ENCODE results near the gene CEP250.
"Not testable (repeated sequence)": the region's sequence is repeated elsewhere in the genome, so short reads cannot be mapped to it uniquely, and the experiment has no call there.

Gene CEP250

DNA sequence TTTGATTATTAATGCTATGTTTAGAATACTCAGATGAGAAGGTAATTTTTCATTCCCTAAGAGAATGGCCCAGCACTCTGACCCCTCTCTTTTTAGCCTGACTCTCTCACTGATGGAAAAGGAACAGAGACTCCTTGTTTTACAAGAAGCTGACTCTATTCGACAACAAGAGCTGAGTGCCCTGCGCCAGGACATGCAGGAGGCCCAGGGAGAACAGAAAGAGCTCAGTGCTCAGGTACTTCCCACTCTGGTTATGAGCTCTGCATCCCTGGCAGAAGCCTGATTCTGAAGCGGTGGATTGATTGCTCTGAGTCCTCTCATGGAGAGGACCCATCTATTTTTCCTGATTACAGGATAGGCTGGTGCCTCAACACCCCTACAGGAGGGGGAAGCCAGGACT is 41.1 kb downstream of the CEP250 start:
- DNase-seq: no peak

DNA sequence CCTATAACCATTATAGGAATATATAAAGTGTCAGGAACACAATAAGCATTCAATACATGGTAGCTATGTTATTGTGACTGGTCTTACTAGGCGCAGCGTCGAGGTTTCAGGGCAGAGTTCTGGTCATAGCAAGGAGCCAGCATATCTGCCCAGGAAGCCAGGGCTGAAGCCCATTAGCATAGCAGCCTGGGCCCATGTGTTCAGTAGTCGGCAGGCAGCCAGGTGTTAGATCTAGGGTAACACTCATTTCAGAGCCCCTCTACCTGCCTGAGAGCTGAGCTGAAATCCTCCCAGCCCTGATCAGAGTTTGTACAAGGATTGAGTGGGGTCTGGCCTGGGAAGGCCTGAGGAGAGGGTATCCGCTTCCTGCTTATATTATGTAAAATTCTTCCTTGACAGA is 41.9 kb downstream of the CEP250 start:
- DNase-seq: no peak

DNA sequence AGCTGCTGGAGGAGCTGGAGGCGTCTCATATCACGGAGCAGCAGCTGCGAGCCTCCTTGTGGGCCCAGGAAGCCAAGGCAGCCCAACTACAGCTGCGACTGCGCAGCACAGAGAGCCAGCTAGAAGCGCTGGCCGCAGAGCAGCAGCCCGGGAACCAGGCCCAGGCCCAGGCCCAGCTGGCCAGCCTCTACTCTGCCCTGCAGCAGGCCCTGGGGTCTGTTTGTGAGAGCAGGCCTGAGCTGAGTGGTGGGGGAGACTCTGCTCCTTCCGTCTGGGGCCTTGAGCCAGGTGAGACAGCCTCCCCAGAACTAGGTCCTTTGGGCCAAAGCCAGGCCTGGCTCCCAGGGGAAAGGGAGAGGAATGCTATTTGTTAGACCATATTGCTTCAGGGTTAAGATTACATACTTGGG is 42.4 kb downstream of the CEP250 start:
- no peak for DNase-seq

DNA sequence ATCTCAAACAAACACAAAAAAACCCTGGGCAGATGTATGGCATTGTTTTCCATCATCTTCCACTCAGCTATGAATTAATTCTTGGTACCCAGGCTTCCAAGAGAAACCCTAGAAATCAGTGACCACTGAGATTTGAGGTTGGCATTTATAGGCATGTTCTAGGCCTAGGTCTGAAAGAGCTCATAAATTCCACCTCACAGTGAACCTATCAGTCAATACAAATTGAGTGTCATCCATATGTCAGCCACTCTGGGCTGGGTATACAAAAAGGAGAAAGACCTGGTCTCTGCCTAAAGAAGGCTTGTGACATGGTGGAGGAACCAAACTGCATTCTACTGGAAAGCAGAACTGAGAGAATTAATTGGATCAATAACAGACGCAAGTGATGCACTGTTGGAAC is 43.9 kb downstream of the CEP250 start:
- DNase-seq: no peak

DNA sequence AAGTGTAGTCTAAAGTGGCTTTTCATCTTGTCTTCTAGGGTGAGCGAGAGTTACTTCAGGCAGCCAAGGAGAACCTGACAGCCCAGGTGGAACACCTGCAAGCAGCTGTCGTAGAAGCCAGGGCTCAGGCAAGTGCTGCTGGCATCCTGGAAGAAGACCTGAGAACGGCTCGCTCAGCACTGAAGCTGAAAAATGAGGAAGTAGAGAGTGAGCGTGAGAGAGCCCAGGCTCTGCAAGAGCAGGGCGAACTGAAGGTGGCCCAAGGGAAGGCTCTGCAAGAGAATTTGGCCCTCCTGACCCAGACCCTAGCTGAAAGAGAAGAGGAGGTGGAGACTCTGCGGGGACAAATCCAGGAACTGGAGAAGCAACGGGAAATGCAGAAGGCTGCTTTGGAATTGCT is 47.0 kb downstream of the CEP250 start:
- DNase-seq: no peak

DNA sequence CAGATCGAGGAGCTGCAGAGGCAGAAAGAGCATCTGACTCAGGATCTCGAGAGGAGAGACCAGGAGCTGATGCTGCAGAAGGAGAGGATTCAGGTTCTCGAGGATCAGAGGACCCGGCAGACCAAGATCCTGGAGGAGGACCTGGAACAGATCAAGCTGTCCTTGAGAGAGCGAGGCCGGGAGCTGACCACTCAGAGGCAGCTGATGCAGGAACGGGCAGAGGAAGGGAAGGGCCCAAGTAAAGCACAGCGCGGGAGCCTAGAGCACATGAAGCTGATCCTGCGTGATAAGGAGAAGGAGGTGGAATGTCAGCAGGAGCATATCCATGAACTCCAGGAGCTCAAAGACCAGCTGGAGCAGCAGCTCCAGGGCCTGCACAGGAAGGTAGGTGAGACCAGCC is 47.9 kb downstream of the CEP250 start:
- DNase-seq: no peak

DNA sequence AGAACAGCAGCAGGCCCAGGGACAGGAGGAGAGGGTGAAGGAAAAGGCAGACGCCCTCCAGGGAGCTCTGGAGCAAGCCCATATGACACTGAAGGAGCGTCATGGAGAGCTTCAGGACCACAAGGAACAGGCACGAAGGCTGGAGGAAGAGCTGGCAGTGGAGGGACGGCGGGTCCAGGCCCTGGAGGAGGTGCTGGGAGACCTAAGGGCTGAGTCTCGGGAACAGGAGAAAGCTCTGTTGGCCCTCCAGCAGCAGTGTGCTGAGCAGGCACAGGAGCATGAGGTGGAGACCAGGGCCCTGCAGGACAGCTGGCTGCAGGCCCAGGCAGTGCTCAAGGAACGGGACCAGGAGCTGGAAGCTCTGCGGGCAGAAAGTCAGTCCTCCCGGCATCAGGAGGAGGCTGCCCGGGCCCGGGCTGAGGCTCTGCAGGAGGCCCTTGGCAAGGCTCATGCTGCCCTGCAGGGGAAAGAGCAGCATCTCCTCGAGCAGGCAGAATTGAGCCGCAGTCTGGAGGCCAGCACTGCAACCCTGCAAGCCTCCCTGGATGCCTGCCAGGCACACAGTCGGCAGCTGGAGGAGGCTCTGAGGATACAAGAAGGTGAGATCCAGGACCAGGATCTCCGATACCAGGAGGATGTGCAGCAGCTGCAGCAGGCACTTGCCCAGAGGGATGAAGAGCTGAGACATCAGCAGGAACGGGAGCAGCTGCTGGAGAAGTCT is 48.6 kb downstream of the CEP250 start:
- DNase-seq: no peak

DNA sequence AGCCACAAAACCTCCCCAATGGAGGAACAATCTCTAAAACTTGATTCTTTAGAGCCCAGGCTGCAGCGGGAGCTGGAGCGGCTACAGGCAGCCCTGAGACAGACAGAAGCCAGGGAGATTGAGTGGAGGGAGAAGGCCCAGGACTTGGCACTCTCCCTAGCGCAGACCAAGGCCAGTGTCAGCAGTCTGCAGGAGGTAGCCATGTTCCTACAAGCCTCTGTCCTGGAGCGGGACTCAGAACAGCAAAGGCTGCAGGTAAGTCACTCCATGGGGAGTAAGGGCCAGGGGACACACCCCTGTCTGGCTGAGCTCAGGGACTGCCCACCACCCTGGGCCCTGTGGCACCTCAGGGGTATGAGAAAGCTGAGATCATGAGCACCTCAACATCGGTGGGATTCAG is 49.4 kb downstream of the CEP250 start:
- DNase-seq: no peak

DNA sequence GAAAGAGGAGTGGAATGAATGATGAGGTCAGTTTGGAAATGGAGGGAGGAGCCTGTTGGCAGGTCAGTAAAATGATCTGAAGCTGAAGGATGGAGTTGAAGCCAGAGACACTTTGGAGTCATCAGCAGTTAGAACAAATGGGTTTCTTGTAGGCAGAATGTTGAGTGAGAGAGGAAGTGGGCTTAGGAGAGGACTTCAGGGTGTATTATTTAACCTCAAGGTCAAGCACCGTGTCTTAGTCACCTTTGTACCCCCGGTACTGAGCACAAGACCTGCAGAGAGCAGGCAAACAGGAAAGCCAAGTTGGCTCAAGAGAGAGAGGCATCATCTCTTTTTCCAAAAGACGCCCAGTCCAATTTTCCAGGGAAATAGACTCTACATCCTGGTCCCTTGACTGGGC is 50.8 kb downstream of the CEP250 start:
- no peak for DNase-seq

DNA sequence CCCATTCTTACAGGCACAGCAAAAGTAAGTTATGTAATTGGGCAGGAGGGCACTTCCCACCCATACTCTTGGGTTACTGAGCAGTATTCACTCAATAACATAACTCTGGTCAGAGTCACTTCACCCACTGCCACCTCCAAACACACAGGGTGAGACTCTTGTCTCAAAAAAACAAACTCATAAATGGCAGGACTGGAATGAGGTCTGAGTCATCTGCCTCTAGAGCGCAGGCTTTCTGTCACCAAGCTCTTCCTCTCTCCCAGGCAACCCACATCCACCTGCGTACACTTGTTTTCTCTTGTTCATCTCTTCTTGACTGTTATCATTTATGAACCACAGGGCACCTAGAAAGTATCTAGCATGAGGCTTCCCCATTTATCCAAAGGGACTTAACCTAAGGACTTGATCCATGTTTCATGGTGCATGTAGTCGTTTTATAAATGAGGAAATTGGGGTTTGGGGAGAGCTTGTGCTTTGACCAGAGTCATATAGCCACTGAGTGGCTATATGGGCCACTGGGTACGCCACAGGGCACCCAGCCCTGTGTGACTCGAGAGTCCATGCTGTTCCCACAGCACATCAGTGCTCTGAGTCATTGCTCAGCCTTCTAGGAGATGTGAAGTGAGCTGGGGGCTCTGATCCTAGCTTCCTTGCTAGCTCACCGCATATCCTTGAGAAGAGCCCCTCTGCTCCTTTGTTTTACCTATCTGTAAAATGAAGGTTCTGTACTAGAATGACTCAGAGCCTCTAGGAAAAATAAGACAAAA is 51.7 kb downstream of the CEP250 start:
- no peak for DNase-seq

DNA sequence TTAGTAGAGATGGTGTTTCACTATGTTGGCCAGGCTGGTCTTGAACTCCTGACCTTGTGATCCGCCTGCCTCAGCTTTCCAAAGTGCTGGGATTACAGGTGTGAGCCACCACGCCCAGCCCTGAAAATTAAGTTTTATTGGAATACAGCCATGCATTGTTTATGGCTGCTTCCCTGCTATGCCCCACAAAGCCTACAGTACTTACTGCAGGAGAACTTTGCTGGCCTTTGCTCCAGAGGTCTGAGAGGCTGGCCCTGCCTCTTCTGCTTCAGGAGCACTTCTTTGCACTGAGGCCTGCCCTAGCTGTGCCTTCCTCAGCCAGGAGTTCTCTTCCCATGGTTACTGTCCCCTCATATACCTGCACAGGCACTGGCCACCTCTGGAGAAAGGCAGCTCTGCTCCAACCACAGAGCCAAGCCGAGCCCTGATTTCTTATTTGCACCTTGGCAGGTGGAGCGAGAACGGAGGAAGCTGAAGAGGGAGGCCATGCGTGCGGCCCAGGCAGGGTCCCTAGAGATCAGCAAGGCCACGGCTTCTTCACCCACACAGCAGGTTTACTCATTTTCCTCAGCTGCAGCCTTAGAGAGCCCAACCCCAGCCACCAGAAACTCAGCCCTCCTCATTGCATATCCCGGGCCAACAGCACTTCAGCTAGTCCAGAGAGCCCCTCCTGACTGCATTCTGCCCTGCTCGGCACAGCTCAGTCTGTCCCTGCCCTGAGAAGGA is 53.3 kb downstream of the CEP250 start:
- no peak for DNase-seq

DNA sequence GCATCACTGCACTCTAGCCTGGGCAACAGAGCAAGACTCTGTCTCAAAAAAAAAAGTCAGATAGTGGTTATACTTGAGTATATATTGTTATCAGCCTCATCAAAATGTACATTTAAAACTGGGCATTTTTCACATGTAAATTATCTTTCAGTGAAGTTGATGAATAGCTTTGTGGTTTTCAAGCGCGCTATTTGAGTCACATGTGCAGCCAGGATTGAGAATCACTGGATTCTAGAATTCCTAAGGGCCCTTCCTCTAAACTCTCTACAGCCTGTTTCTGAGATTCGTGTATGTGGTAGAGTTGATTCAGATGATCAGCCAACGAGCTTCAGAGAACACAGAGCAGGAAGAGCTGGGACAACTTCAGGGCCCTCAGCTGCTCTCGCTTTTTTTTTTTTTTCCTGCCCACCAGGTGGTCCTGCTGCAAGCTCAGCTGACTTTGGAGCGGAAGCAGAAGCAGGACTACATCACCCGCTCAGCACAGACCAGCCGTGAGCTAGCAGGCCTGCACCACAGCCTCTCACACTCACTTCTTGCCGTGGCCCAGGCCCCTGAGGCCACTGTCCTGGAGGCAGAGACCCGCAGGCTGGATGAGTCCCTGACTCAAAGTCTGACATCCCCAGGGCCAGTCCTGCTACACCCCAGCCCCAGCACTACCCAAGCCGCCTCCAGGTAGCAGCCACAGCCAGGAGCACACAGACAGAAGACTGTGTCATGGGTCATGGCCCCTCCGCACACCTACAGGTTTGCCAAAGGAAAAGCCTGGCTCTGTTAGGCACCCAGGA is 55.7 kb downstream of the CEP250 start:
- no peak for DNase-seq

DNA sequence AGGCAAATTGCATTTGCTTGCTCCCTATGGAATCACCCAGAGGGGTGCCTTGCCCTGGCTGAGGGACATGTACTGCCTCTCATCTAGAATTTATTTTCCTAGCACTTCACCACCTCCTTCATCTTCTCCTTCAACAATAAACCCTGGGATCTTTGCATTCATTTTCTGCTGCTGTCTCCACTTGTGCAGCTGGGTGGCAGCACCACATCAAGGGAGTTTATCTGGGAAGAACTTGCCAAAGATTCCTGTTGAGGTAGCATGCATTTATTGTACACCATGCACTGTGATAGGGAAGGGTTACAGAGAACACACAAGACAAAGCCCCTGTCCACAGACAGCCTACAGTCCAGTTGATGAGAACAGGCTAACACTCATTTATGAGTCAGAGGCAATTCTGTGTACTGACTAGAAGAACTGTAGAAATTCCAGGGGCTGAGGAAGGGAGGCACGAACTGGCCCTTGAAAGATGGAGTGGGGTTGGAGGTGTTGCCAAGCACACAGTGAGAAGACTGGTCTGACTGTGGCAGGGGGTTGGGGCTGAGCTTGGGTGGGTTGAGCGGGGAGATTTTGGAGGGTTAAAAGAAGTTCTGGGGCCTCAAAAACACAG is 56.5 kb downstream of the CEP250 start:
- DNase-seq: no peak

DNA sequence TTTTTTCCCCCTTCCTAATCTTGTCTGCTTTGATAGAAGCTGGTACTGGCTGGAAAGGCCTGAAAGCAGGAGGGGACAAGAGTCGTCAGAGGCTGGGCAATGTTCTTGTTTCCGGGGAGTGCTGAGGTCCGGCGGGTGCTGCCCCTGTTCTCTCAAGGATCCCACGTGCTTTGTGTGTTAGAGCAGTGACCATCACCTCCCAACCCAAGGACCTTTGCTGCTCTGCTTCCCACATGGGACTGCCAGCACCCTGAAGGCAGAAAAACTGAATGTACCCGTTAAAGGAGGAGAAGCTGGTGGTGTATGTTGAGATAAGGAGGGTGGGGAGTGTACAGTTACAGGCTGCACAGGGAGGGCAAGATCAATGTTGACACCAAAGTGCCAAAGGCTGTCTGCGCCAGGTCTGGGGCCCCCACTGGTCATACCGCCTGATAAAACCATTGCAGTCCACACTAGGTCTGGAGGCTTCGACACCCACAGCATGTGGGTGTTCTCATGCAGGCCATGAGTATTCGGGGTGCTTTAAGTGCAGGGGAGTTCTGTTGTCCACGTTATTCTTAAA is 59.1 kb downstream of the CEP250 start:
- DNase-seq: no peak

DNA sequence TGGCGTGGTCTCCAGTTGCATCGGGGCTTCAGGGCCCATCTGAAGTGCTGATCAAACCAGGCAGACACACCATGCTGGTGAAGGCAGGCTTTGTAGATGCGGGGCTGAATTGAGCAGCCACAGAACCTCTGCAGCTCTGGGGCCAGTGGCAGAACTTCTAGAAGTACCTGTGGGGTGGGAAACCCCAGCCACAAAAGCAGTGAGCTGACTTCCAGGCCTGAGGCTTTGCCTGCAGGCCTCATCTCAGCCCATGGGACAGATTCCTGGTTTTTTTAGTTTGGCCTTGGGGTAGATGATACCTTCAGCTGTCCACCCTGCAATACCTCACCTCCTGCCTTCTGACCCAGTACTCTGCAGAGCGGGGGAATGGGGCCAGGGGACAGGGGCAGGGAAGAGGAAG is 59.9 kb downstream of the CEP250 start:
- DNase-seq: no peak

DNA sequence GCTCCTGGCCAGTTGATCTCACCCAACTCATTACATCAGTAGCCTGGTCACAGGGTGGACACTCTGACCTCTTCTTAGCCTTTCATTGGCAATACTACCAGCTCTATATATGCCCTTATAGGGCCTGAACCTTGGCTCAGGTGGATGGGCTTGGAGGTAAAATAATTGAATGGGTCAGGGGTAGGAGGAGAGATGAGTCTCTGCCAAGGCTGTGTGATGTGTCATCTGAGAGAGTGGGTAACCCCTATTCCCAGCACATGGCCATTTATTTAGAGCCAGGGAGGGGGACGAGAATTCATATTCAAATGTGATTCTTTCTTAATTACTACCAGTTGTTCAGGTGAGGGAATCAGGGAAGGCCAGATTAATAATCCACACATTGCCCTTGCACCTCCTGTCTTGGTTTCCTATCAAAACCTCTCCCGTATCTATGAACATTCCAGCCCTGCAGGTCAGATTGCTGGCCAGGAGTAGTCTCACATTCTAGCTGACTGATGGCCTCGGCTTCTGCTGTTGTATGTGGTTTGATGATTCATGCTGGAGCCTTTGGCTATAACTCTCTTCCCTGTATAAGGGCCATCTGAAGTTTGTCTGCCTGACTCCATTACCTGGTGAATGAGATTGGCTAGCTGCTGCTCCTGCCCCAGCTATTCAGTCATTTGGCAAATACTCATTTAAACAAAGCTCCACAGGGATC is 60.7 kb downstream of the CEP250 start:
- no peak for DNase-seq

DNA sequence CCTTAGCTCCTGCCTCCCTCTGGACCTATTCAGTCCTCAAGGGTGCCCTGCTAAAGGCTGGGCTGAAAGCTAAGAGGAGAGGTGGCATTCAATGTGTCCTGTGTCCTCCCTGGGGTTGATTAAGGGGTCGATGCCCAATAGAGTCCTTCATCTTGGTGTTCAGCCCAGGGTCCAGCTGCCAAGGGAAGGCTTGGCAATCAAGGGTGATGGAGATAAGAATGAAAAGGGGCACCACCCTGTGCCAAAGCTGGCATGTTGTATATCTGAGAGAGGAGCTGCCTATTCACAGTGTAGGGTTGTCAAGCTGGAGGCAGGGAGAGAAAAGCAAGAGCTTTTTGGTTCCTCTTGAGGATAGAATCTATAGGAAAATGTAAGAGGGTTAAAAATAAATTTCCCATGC is 61.7 kb downstream of the CEP250 start:
- DNase-seq: no peak

DNA sequence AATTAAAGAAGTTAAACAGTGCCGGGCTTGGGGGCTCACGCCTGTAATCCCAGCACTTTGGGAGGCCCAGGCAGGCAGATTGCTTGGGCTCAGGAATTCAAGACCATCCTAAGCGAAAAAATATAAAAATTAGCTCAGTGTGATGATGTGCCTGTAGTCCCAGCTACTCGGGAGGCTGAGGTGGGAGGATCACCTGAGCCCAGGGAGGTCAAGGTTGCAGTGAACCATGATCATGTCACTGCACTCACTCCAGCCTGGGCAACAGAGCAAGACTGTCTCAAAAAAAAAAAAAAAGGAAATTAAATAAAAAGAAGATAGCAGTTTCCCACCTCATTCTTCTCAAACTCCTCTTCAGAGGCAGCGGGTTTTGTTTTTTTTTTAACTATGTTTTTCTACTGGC is 62.4 kb downstream of the CEP250 start:
- DNase-seq: not testable (repeated sequence)

DNA sequence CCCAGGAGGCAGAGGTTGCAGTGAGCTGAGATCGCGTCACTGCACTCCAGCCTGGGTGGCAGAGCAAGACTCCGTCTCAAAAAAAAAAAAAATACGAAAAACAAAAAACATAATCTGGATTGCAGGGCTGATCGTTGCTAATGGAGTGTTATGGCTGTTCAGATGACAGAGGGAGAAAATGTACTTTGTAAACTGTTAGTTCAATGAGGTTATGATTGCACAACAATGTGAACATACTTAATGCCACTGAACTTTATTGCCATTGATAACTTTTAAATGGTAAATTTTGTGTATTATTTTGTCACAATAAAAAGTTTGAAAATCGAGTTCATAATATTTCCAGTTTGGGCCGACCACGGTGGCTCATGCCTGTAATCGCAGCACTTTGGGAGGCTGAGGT is 63.6 kb downstream of the CEP250 start:
- no peak for DNase-seq

DNA sequence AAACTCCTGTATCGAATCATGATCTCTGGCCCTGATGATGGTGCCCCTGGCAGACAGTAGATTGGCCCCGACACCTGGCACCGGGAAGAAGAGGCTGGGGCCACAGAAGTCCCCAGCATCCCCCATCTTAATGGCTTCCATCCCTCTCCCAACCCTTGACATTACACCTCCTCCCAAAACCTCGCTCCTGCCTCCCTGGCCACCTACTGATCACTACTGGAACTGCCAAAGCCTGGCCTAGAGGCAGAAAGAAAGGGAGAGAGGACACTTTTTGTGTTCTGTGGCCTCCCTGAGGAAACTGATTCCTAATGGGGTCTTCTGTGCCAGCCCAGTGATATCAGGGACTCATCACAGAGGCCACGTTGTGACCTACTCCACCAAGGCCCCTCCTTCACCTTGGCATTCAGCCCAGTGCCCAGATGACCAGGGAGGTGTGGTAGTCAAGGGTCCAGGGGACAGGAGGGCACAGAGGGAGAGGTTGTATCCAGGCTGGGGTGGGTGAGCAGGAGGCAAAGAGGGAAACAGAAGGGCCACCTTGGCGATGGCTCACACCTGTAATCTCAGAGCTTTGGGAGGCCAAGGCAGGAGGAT is 68.0 kb downstream of the CEP250 start:
- DNase-seq: no peak

DNA sequence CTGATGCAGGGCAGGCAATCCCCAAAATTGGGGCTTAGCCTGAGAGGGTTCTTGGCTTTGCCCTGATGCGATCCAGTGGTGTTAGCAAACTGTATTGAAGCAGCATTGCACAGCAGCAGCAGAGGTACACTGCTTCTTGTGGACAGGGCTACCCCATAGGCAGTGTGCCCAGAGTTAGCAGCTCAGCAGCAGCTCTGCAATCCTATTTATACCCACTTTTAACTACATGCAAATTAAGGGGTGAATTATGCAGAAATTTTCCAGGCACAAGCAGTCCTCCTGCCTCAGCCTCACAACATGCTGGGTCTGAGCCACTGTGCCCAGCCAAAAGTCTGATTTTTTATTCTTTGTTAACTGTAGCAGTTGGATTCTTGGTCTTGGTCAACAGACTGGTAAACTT is 70.2 kb downstream of the CEP250 start:
- no peak for DNase-seq
